Panc1 (cell line): ENCODE data around the gene PROCR. TPM values are rescaled to one million over a fixed set of nuclear protein-coding genes. Genes with fewer than 3 reads are reported as not detected.

Experiments
- ATAC-seq: fragments of 200-7000 bp; cut with Tn5 transposase; 2 replicates; pipeline ENCODE4 v1.9.1; 2020; ENCODE audit warnings: mild to moderate bottlenecking, moderate library complexity
- BruUV-seq: library from RNA; stranded (reverse); fragments of 400-500 nt; replicated peaks from 2 replicates; lab custom pipeline; 2021; lab: Mats Ljungman, UMichigan
- CTCF ChIA-PET: fragments of 300-600 bp; sonication (Branson Sonifier 250); formaldehyde crosslinking; loops from one replicate; lab custom pipeline; 2022; ENCODE audit warnings: antibody characterized with exemption; lab: Charles Lee
- POLR2A ChIA-PET: fragments of 300-600 bp; sonication (Branson Sonifier 250); formaldehyde crosslinking; loops from one replicate; lab custom pipeline; 2022; ENCODE audit warnings: antibody characterized with exemption; lab: Charles Lee
- DNase-seq: peaks from one replicate; pipeline ENCODE4 v3.0.0-alpha.2; 2010; ENCODE audit warnings: low read depth, low spot score
- H3K27ac ChIP-seq: 2 replicates; pipeline ENCODE4 v1.5.1; 2011; ENCODE audit warnings: mild to moderate bottlenecking, low read length, inconsistent platforms
- H3K27me3 ChIP-seq: fragments of 200-500 bp; sonication (Bioruptor generic); 2 replicates; pipeline ENCODE4 v1.6.0; 2014; ENCODE audit warnings: low read length, inconsistent platforms; ENCODE audit not compliant: control insufficient read depth, insufficient read depth
- H3K36me3 ChIP-seq: fragments of 200-500 bp; sonication (Bioruptor generic); 2 replicates; pipeline ENCODE4 v1.5.1; 2014; ENCODE audit warnings: inconsistent platforms, mild to moderate bottlenecking, low read length, moderate library complexity; ENCODE audit not compliant: control insufficient read depth, insufficient read depth
- H3K4me1 ChIP-seq: 2 replicates; pipeline ENCODE4 v1.5.1; 2011; ENCODE audit warnings: inconsistent platforms, mild to moderate bottlenecking, low read length, moderate library complexity; ENCODE audit not compliant: control insufficient read depth, insufficient read depth
- H3K4me3 ChIP-seq, 2 experiments: 2 replicates each; pipeline ENCODE4 v1.5.1; 2011 to 2012; ENCODE audit warnings: low read depth in 2 of 2, low read length in 2 of 2, mild to moderate bottlenecking in 2 of 2, inconsistent platforms in 1 of 2, moderate library complexity in 1 of 2
- H3K9me3 ChIP-seq: fragments of 200-500 bp; sonication (Bioruptor generic); 2 replicates; pipeline ENCODE4 v1.5.1; 2014; ENCODE audit warnings: low read depth, mild to moderate bottlenecking, inconsistent platforms, low read length, moderate library complexity; ENCODE audit not compliant: control insufficient read depth, insufficient read depth
- CTCF ChIP-seq: fragments of 450-650 bp; IDR thresholded peaks from 2 replicates; pipeline ENCODE4 v1.5.1; 2017; ENCODE audit warnings: mild to moderate bottlenecking
- POLR2AphosphoS5 ChIP-seq: IDR thresholded peaks from 2 replicates; pipeline ENCODE4 v1.6.1; 2012; ENCODE audit warnings: mild to moderate bottlenecking, low read depth, low read length, moderate library complexity
- SIN3A ChIP-seq: IDR thresholded peaks from 2 replicates; pipeline ENCODE4 v1.6.1; 2012; ENCODE audit warnings: low read depth, mild to moderate bottlenecking, low read length, moderate library complexity, borderline replicate concordance; ENCODE audit not compliant: insufficient read depth
- TCF7L2 ChIP-seq: IDR thresholded peaks from 2 replicates; pipeline ENCODE4 v1.6.1; 2011; ENCODE audit warnings: mild to moderate bottlenecking, low read depth, low read length, inconsistent platforms
- in situ Hi-C: cut with HindIII; loops from 2 replicates; pipeline ENCODE4 v1.10.0; 2016; ENCODE audit warnings: low sequenced_read_pairs, low pct_unique_long_range_greater_than_20kb
- intact Hi-C: fragments of 100-400 bp; cut with micrococcal nuclease; formaldehyde crosslinking; loops from one replicate; pipeline ENCODE4 v1.10.0; 2022; ENCODE audit not compliant: unreplicated experiment
- total RNA-seq: library from RNA; stranded (reverse); gene quantifications from one replicate; pipeline ENCODE4 v1.2.1, GENCODE V29; 2021; ENCODE audit not compliant: unreplicated experiment
- TF ChIP-seq, protein P1 (sequence below), 2 experiments: IDR thresholded peaks; 2 replicates each; pipeline ENCODE4 v1.6.1; 2011 to 2012; ENCODE audit warnings: low read depth in 2 of 2, control low read depth in 1 of 2, low read length in 1 of 2, mild to moderate bottlenecking in 1 of 2, moderate library complexity in 1 of 2; ENCODE audit not compliant: insufficient read depth in 1 of 2

Gene PROCR
- total RNA-seq, 1 experiment from 2014 or later, result 38.0 TPM

DNA sequence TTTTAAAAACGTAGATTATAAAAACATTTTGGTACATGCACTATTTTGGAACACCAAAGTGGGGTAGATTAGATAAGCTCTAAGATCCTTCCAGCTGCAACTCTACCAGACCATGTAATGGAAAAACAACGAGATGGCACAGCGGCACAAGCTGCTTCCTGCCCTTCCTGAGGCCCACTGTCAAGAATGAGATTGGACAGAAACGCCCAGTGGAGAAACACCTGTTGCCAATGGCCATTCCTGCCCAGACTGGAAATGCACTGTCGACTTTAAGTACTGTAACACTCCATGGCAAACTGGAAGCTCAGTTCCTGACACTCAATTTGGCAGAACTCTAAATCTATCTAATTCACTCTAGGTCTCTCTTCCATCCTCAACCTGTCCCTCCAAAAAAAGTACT is 46.1 kb upstream of the PROCR start:
- intact Hi-C loops, result no loop called here
- CTCF ChIA-PET, result interaction anchor here (0.5 kb wide), 1 partner anchor 29 kb away, joined by 3 read pairs; no protein-coding TSS in a partner anchor
- no peaks in the 10 kb centered on the region for H3K27me3 ChIP-seq
- POLR2A ChIA-PET, result no interaction called here
- no peaks in the 10 kb centered on the region for H3K9me3 ChIP-seq
- no peak for TF ChIP-seq CTCF
- TF ChIP-seq, protein P1, sequence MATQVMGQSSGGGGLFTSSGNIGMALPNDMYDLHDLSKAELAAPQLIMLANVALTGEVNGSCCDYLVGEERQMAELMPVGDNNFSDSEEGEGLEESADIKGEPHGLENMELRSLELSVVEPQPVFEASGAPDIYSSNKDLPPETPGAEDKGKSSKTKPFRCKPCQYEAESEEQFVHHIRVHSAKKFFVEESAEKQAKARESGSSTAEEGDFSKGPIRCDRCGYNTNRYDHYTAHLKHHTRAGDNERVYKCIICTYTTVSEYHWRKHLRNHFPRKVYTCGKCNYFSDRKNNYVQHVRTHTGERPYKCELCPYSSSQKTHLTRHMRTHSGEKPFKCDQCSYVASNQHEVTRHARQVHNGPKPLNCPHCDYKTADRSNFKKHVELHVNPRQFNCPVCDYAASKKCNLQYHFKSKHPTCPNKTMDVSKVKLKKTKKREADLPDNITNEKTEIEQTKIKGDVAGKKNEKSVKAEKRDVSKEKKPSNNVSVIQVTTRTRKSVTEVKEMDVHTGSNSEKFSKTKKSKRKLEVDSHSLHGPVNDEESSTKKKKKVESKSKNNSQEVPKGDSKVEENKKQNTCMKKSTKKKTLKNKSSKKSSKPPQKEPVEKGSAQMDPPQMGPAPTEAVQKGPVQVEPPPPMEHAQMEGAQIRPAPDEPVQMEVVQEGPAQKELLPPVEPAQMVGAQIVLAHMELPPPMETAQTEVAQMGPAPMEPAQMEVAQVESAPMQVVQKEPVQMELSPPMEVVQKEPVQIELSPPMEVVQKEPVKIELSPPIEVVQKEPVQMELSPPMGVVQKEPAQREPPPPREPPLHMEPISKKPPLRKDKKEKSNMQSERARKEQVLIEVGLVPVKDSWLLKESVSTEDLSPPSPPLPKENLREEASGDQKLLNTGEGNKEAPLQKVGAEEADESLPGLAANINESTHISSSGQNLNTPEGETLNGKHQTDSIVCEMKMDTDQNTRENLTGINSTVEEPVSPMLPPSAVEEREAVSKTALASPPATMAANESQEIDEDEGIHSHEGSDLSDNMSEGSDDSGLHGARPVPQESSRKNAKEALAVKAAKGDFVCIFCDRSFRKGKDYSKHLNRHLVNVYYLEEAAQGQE (IDR thresholded peaks at IDR 0.05; ENCODE audit: insufficient read depth in 1 of 2, low read depth in 2 of 2, low read length in 1 of 2), result no peak
- no peak for TF ChIP-seq POLR2AphosphoS5
- no peak for TF ChIP-seq SIN3A
- no peak for TF ChIP-seq TCF7L2
- no peak overlapping the region for H3K4me3 ChIP-seq
- no peaks in the 10 kb centered on the region for H3K4me1 ChIP-seq
- 0 out of 2 replicates have a peak, but pooled peaks cover 2% of the 10 kb centered on the region for H3K36me3 ChIP-seq
- in situ Hi-C loops, result no loop called here
- no TSS peak for BruUV-seq
- ATAC-seq, result no peak
- DNase-seq, result no peak
- H3K27ac ChIP-seq, result no peak overlapping the region

DNA sequence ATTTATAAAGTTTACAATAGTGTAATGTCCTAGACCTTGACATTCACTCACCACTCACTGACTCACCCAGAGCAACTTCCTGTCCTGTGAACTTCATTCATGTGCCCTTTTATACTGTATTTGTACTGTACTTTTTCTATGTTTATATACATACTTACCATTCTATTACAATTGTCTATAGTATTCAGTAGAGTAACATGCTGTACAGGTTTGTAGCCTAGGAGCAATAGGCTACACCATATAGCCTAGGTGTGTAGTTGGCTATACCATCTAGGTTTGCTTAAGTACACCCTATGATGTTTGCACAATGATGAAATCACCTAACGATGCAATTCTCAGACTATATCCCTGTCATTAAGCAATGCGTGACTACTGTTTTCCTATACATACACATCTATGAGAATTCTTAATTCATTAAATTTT is 42.2 kb upstream of the PROCR start:
- in situ Hi-C loops (no loop called here), intact Hi-C loops (no loop called here)
- Histone ChIP-seq H3K27ac (no peak overlapping the region), H3K4me3 (no peak overlapping the region), H3K36me3 (peaks cover 2% of the 10 kb centered on the region; the same call in 1 of the 2 replicates), H3K27me3 (no peaks in the 10 kb centered on the region), H3K4me1 (no peaks in the 10 kb centered on the region), H3K9me3 (no peaks in the 10 kb centered on the region)
- ChIA-PET POLR2A (no interaction called here), CTCF (no interaction called here)
- ATAC-seq (peak; percentile 87), DNase-seq (peak; percentile 89)
- TF ChIP-seq SIN3A, result no peak
- TF ChIP-seq, protein P1 (IDR thresholded peaks at IDR 0.05; ENCODE audit: insufficient read depth in 1 of 2, low read depth in 2 of 2, low read length in 1 of 2), result no peak
- BruUV-seq, result no TSS peak
